GM21515 (cell line): ENCODE measurements around the gene LSR.

Source experiments
- ATAC-seq: cut with Tn5 transposase; IDR thresholded peaks from one replicate; pipeline ENCODE4 v1.9.1; 2021; ENCODE audit not compliant: unreplicated experiment

Gene LSR

GRCh38 chr19:35316560-35316959, 67.8 kb downstream of the LSR start:
- no peak for ATAC-seq
